CD4-positive, alpha-beta T cell treated with Interferon gamma for 1 hour (primary cell): ENCODE results near the gene IFNA6.
A peak's percentile ranks its signal among the peaks of the same experiment; 100 is the strongest.
"Not testable (repeated sequence)": the region's sequence is repeated elsewhere in the genome, so short reads cannot be mapped to it uniquely, and the experiment has no call there.

Experiments used
- DNase-seq: peaks from one replicate; pipeline ENCODE4 v3.0.0-alpha.2; 2020

The IFNA6 gene

DNA sequence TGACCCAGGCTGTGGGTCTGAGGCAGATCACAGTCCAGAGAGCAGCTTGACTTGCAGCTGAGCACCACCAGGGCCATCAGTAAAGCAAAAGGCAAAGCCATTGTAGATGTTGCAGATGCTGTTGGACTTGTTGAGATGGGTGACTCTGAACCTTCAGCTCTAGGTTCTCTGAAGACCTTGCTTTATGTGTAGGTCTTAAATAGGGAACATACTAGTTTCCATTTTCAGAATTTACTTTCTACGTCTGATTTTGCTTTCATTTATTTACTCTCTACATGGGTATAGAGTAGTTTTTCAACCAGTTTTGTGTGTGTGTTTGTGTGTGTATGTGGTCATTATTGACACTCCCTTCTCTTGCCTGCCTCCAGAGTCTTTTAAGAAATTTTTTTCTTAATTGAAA, at the start of gene IFNA6:
Gene IFNA6 (minus strand): TSS at position 101 of the 400 bp plus-strand sequence. CDS start 0 bp downstream, at position 101.
- DNase-seq: no peak

DNA sequence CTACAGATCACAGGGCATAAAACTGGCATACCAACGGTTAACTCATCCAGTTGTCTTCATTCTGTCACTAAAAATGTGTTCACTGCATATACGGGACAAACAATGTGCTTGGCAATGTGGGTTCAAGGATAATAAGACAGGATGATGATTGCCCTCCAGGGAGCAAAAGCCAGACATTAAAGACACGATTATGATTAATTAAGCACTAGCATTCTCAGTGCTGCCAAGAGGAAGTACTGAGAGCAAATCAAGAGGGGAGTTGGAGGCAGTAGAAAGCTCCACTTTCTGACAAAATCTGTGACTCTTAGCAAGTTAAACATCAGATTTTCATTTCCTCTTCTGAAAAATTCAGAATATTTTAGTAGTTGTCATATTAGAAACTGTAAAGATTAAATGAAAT, 49.3 kb upstream of the IFNA6 start:
- no peak for DNase-seq

DNA sequence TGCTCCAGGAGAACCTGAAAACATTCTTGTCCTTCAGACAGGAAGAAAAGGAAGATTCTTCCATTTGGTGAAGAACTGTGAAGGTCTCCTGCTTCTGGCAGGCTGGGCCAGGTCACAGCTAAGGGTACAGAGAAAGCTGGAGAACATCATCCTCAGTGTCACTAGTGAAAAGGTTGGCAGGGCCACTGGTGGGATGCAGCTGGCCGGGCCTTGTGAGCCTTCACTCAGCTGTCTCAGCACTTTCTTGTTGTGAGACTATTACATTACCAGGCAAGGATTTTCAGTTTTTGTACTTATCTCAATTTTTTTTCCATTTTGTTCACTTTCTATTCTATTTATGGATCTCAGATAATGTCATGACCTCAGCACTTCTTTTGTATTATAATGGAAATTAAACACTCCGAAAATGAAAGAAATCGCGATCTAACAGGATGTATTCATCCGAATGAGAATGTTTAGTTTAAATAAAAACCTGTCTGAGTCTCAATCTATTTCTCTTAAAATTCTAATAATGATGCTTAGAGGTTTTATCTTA, 48.3 kb upstream of the IFNA6 start:
- no peak for DNase-seq

DNA sequence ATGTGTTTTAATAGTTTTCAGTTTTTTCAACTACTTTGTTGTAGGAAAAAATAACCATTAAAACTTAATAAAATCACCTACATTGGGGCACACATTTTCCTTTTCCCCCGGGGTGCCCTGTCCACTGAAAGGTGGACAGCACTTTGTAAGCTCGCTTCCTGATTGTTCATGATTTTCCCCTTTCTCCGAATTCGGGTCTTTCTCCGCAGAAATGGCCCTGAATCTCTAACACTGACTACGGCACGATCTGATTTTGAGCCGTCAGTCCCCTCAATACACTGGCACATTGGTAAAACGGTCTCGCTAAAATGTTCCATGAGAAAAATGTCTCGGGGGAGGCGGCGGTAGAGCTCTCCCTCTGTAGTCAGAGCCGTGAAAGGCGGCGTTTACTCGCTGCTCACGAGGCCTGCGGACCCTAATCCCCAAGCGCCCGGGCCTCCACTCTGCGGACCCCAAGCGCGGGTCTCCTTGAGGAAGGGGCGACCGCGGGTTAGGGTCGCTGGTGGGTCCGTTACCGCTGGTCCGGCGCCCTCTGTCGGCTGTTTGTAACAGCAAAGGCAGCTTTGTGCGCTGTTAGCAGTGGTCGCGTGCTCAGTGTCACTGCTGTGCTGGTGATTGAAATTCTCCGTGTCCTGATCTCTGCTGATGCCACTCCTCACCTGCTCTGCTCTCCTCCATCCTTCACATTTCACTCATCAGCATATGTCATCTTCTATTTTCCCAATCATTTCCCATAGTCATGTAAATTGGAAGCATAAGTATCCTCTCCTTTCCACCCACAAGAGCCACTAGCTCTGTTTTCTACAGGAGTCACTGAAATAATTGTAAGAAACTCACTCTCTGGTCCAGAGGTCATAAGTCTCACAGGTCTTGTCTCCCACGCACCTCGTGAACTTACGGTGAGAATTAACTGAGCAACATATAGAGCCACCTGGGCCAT, 45.4 kb upstream of the IFNA6 start:
- DNase-seq: peak; percentile 36

DNA sequence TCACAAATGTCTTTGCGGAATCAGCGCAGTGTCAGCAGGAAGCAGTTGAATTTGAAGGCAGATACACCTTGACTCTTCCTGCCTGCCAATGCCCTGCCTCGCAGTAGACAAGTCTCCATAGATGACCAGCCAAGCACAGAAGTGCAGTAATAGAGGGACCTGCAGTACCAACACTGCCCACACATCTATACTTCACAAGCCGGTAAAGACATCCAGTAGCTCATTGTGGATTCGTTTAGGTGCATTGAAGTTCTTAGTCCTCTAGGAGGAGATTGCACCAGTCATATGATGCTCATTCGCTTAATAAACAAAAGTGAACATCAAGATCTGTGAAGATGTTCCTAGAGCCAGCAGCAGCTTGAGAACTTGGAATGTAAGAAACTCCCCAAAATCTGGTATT, 41.6 kb upstream of the IFNA6 start:
- DNase-seq: no peak

DNA sequence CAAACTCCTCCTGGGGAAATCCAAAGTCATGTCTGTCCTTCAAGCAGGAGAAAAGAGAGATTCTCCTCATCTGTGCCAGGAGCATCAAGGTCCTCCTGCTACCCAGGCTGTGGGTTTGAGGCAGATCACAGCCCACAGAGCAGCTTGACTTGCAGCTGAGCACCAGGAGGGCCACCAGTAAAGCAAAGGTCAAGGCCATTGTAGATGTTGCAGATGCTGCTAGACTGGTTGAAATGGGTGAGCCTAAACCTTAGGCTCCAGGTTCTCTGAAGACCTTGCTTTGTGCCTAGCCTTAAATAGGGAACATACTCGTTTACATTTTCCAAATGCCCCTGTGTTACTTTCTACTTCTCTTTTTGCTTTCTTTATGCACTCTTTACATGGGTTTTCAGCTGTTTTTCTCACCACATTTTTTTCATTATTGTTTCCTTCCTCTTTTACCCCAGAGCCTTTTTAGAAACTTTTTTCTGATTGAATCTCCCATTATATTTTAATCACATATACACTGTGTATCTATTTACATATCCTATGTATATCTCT, 34.5 kb upstream of the IFNA6 start, which contains the start of gene IFNA2:
Gene IFNA2 (minus strand): TSS at position 268 of the 540 bp plus-strand sequence. CDS start 69 bp downstream, at position 199.
- DNase-seq: no peak

DNA sequence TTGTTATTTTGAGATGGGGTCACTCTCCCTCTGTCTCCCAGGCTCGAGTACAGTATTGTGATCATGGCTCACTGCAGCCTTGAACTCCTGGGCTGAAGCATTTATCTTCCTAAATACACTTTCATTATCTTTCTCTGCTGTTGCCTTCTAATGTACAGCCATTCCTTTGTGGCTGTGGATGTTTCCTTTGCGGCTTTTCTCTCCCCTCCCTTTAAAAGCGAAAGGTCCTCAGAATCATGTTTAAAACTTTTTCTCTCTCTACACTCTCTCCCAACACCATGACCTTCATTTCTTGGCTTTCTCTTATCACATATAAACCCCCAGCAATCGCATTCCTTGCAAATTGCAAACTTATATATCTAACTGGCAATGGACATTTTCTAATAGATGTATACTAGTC, 32.9 kb upstream of the IFNA6 start:
- DNase-seq: no peak

DNA sequence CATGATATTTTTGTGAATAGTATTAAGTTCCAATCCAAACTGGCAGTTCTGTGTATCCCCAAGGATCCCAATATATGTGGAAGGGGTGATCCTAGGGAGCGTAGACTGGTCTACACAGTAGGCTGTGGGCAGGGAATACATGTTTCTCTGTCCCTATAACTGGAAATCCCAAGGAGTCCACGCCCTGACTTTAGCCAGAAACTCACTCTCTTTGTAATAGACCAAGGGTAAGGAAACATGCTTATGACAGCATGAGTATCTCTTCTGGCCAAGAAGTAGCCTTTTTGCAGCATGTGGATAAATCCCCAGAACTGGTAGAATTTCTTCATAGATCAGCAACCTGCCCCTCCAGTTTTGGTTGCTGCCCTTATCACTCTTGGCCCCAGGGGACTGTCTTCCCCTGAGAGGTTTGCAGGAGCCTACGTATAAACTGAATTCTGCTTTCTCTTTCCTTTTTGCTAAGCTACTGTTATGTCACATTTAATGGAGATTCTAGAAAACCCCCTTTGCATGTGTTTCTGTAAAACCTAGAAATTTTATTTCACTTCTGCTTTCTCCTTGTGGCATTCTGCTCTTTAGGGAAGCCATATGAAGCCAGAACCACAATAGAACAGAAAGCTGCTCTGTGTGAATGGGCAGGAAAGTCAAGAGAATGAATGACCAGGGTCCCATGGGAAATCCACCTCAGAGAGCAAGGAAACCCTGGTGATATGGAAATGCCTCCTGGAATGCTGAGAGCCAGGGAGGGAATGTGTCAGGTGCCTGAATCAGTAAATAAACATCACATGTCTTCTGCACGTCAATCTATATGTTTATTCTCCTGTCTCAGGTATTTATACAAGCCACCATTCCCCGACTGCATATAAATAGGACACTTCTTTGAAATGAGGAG, 31.0 kb upstream of the IFNA6 start:
- peak; percentile 66 for DNase-seq

DNA sequence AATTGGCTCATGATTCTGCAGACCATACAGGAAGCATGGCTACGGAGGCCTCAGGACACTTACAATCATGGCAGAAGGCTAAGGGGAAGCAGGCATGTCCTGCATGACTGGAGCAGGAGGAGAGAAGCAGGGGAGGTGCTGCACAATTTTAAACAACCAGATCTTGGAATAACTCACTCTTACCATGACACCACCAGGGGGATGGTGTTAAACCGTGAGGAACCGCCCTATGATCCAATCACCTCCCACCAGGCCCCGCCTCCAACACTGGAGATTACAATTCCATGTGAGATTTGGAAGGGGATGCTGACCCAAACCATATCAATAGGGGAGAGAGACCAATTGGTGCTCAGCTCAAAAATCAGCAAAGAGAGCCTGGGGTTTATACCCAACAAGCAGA, 20.8 kb upstream of the IFNA6 start:
- not testable (repeated sequence) for DNase-seq

DNA sequence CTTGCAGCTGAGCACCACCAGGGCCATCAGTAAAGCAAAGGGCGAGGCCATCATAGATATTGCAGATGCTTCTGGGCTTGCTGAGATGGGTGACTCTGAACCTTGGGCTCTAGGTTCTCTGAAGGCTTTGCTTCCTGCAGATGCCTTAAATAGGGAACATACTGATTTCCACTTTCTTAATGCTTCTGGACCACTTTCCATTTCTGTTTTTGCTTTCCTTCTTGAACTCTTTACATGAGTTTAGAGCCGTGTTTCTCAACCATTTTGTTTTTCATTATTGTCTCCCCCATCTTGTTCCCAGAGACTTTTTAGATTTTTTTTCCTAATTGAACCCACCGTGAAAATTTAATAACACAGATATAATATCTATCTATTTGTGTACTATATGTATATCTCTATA, 17.3 kb upstream of the IFNA6 start, which contains the start of gene IFNA13:
Gene IFNA13 (minus strand): TSS at position 101 of the 400 bp plus-strand sequence. CDS start 47 bp downstream, at position 54.
- DNase-seq: no peak

DNA sequence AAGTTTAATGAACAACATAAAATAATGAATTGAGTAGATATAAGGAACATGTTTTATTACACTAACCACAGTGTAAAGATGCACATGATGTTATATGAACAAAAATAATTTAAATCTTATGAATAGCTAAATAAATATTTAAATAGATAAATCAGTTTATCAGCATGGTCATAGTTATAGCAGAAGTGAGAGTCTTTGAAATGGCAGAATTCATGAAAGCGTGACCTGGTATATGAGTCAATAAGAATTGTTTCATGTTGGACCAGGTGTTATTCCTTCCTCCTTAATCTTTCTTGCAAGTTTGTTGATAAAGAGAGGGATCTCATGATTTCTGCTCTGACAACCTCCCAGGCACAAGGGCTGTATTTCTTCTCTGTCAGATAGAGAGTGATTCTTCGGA, 16.5 kb upstream of the IFNA6 start:
- DNase-seq: not testable (repeated sequence)

DNA sequence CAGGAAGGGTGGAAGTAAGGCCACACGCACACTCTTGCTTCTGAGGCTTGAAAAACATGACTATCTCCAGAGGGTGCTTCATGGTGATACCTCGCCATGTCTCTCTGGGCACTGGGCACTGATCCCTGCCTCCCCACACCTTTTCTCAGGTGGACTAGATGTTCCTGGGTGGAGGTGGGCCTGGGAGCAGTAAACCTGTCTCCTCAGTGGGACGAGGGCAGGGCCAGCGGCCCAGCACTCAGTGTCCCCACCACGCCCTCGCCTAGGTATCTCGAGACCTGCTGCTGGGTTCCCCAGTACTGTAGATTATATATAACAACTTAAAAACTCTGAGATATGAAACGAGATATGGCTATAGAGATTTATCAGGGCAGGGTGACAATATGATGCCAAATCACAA, 11.6 kb upstream of the IFNA6 start:
- no peak for DNase-seq

DNA sequence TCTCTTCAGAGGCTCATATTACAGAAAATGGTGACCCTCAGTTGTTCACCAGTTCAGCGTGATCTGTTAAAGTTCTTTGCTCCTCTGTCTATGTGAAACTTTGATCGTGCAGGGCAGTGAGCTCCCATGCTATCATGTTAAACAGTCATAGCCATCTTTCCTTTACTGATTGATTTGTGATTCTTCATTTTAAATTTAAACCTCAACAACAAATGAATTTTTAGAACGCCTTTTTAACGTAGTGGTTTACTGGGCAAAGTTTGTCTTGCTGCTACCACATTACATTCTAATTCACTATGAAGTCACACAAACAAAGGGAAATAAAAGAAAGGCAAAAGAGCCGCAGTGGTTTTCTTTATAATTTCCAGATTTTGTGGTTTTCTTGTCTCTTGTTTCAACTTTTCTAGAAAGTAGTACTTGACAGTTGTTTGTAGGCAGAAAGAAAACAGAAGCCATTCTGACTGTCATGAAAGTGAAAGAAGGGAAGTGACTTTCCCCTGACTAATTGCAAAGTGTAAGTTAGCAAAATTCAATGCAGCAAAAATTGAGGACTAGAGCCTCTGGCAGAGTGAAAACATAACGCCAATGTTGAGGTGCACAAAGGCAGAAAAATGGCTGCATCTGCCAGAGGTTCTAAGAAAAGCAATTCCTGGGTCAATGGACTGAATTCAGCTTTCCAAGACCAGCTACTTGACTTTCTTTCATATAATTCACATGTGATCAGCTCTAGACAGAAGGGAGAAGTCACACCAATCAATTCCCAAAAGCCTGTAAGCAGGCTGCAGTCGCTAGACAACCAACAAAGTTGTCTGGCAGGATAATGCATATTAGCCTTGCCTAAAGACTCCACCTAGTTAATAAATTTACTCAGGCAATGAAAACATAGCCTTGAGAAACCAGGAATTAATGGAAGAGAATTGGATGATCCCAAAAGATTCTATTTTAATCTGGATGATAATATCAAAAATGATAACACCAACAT, 7.1 kb upstream of the IFNA6 start:
- DNase-seq: no peak

DNA sequence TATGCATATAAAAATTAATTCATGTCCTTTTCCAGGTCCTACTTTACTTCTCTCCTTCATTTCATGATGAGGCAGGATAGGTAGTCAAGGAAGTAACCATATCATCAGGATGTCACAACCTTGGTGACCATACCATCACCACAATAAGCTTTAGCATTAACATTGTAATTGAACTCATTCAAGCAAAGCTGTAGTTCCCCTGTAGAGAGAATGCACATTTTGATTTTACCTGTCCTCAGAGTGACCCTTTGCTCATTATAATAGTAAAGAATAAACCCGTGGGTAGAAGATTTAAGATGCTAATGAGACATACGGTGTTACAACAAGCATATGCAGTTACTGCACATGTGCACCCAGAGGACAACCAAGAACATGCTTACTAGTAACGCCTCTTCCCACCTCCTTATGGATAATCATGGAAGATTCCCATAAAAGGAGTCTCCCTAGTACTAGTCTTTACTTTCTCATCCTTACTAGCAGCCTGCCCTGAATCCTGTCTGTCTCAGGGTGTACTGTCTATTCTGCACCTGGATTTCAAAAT, 2.2 kb downstream of the IFNA6 start:
- DNase-seq: no peak

DNA sequence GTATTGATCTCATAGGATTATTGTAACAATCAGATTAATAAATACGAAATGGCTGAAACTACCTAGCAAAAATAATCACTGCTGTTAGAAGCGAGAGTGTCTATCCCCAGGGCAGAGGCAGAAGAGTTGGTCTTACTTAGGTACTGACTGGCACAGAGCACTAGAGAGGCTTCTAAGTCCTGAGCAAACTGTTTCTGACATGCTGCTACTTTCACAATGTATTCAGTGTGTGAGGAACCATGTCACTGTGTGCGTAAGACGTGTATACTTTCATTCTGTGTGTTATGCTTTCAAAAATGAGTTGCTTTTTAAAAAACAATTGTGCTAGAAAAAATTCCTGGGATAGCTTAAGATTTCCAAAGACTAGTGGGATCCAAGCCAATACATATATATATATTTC, 10.0 kb downstream of the IFNA6 start:
- no peak for DNase-seq

DNA sequence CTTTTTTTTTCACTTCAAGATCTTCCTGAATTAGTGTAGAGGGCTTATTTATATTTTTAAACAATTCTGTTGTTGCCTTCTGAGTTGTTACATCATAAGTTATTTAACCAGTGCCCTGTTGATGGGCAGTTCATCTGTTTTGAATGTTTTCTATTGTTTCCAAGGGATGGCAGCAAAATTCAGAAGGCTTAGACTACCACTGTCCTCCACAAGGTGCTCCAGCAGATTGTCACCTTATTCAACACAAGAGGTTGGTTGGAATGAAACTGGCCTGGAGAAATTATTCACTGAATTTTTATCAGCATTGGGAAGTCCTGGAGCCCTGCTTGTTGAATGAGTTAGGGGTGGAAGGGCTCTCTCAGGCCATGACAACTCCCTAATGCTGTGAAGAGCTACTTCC, 14.2 kb downstream of the IFNA6 start:
- no peak for DNase-seq

DNA sequence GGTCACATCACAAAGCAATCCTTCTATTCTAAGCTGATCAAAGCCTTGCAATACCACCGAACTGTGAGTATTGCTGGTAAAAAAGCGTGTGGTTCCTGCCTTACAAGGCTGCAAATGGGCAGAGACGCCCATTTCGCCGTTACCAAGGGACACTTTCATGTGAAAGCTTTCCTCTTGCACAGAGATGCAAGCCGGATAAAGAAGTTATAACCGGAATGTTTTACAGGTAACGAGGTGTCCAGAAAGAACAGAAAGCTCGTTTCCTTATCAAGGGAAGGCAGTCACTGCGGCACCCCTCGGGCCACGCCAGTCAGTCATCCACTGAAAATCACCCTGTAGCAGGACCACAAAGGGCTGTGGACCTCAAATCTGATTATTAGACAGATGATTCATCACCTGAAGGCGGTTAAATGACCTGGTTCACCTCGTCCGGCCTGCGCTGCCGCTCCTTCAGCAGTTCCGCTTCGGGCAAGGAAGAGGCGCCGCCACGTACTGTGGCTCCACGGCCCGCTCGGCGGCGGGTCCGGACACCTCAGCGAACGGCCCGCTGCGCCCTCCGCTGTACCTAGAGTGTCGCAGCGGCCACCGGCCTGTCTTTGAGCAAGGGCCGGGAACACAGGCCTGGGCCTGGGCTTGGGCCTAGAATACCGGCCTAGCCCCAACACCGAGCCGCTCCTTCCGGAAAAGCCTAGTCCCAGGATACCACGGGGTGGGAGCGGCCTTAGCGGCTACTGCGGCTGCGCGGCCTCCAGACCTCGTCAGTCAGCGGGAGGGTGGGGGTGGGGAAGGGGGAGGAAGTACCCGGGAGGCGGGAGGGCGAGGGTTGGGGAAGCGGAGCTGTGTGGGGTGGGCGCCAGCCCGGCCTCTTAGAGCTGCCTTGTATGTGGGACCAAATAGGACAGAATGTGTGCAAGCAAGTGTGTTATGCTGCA, 15.7 kb downstream of the IFNA6 start, which contains the start of gene KLHL9:
Gene KLHL9 (minus strand): TSS at position 704 of the 932 bp plus-strand sequence. CDS start 545 bp downstream, at position 159.
- DNase-seq: peak; percentile 87

DNA sequence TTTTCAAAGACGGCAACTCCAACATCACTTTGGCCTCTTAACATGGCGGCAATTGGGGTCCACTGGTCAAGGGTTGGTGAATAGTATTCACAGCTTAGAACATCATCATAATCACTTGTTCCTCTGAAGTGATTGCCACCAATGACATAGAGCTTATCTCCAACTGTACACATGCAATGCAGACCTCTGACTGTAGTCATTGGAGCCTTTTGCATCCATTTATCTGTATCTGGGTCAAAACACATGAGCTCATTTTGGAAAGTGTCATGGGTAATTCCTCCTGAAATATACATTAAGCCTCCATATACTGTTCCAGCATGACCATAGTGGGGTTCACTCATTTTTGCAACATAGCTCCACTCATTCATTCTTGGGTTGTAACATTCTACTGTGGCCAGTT, 17.5 kb downstream of the IFNA6 start:
- no peak for DNase-seq

DNA sequence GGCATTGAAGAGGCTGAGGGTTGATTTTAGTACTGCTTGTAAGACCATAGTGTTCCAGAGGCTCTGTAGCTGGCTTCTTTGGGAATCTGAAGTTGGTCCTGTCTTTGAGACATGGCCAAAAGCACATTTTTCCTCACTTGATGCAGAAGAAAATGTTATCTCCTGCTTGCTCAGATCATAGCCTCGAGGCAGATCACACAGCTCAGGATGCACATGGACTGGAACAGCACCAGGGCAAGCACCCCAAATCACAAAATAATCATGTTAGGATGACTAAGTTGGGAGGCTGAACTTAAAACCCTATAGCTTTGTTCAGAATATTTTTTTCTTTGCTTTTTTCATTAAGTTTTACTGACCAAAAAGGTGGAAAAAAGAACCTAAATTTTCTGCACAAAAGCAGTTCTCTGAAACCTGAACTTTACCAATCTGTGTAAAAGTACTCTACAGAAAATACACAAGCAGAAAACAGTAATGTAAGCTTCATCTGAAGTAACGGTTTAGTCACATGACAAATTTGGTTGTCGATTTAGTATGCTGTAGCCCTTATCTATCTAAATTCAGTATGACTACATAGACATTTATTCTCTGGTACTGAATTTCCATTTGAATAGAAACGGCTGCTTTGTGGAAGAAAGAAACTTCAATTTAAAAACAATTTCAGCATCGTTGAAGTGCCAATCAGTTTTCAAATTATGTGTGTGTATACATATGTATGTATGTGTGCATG, 18.8 kb downstream of the IFNA6 start:
- no peak for DNase-seq
